ENCODE data around the gene TARBP2. TPM values are rescaled to one million over a fixed set of nuclear protein-coding genes. Genes with fewer than 3 reads are reported as not detected.

Gene TARBP2
- polyA plus RNA-seq, 1 of the 3 experiments (the other 2 are of a cell fraction) = 57.8 TPM

DNA sequence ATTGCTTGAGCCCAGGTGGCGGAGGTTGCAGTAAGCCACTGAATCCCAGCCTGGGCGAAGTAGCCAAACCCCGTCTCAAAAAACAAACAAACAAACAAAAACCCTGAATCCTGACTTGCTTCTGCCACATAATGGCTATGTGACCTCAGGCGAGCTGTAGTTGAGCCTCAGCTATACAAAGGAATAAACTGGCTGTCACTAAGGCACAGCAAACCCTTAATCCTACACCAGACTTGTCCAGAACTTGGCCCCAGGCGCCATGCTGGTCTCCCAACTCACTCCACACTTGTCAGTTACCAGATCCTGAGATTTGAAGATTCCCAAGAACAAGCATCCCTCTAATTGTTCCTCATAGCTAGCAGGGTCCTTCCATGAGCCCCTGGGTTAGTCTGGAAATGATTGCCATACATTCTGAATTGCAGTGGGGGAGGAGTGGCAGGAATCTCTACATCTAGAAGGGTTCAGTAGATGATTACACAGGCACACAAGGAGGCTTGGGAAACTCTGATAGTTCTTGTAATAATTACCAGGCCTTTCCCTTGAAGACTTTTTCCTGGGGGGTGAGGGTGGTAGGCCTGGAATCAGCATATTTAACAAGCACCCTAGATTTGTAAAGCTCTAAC is 11.7 kb upstream of the TARBP2 start:
- TF ChIP-seq, protein P1, sequence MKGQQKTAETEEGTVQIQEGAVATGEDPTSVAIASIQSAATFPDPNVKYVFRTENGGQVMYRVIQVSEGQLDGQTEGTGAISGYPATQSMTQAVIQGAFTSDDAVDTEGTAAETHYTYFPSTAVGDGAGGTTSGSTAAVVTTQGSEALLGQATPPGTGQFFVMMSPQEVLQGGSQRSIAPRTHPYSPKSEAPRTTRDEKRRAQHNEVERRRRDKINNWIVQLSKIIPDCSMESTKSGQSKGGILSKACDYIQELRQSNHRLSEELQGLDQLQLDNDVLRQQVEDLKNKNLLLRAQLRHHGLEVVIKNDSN (IDR thresholded peaks at IDR 0.05; ENCODE audit: borderline replicate concordance, low read depth) = no peak
- TF ChIP-seq TEAD4 (IDR thresholded peaks at IDR 0.05; ENCODE audit: borderline replicate concordance, insufficient read depth) = no peak
- TF ChIP-seq YY1 (IDR thresholded peaks at IDR 0.05; ENCODE audit: low read depth) = no peak
- TF ChIP-seq EP300 (IDR thresholded peaks at IDR 0.05; ENCODE audit: borderline replicate concordance in 1 of 2, low read depth in 1 of 2, low read length in 1 of 2) = no peak
- no peak for TF ChIP-seq FOSL2 (IDR thresholded peaks at IDR 0.05; ENCODE audit: borderline replicate concordance, low read depth)
- TF ChIP-seq NRF1 (IDR thresholded peaks at IDR 0.05; ENCODE audit: low read depth, low read length) = no peak
- Histone ChIP-seq H3K9ac (no peak overlapping the region), H3K79me2 (ENCODE audit: insufficient read depth) (peaks cover 48% of the 10 kb centered on the region; the same call in 1 of the 2 replicates), H3K27ac (ENCODE audit: low read depth in 2 of 2, low read length in 1 of 2) (no peak overlapping the region), H4K20me1 (ENCODE audit: insufficient read depth) (no peaks in the 10 kb centered on the region), H3K9me2 (no peaks in the 10 kb centered on the region), H3K27me3 (ENCODE audit: insufficient read depth) (no peaks in the 10 kb centered on the region), H3K4me3 (ENCODE audit: low read depth in 2 of 2, low read length in 1 of 2) (no peak overlapping the region), H3K4me2 (no peak overlapping the region), H3F3A (replicated peaks; ENCODE audit: insufficient read depth) (peaks cover 29% of the 10 kb centered on the region), H2AFZ (ENCODE audit: low read depth) (no peak overlapping the region), H3K36me3 (replicated peaks in 1 of 2; ENCODE audit: control insufficient read depth in 1 of 2, insufficient read depth in 2 of 2, low read length in 1 of 2) (peaks cover 16 to 20% of the 10 kb centered on the region in 2 experiments), H3K4me1 (ENCODE audit: control insufficient read depth in 1 of 2, insufficient read depth in 2 of 2, low read depth in 1 of 2, low read length in 1 of 2) (peaks cover 5 to 17% of the 10 kb centered on the region in 2 experiments; a peak in 3 of 4 replicates), H3K9me3 (no peaks in the 10 kb centered on the region)
- 91% methylated on average over 5 of the region's 5 CpGs for WGBS (ENCODE audit: low lambda C conversion rate)
- ChIA-PET CTCF (interaction anchor here (1.2 to 1.9 kb wide), 5 partner anchors 11 to 54 kb away, joined by 3 to 6 read pairs (median 4); no protein-coding TSS in a partner anchor), POLR2A (interaction anchor here (2.9 kb wide), 1 partner anchor 12 kb away, joined by 12 read pairs; the partner anchor contains the start of gene TARBP2)
- no peak for DNase-seq

DNA sequence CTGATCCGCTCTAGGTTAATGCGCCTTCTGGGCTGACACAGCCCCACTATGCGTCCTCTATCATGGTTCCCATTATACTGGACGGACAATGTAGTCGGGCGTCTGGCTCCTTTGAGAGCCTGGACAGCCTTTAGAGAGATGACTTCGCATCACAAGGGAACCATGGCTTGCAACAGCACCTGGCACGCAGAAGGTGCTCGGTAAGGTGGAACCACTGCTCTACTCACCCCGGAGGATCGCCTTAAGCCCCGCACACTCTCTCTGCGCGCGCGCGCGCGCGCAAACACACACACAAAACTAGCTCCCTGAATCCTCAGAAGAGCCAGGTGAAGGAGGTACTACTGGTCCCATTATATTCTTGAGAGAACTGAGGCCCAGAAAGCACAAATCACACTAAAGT is 8.9 kb upstream of the TARBP2 start:
- ChIA-PET CTCF (interaction anchor here (0.9 to 2.4 kb wide), 8 partner anchors 10 to 192 kb away, joined by 3 to 14 read pairs (median 4); partner anchors contain the start of genes AAAS and MYG1), POLR2A (interaction anchor here (0.5 to 4.5 kb wide), 5 partner anchors 9 to 113 kb away, joined by 3 to 28 read pairs (median 4); partner anchors contain the start of gene TARBP2)
- Histone ChIP-seq H3K9ac (peak overlapping the region; percentile 63; the same call in 1 of the 2 replicates), H4K20me1 (ENCODE audit: insufficient read depth) (no peaks in the 10 kb centered on the region), H2AFZ (ENCODE audit: low read depth) (no peak overlapping the region), H3K4me1 (ENCODE audit: control insufficient read depth in 1 of 2, insufficient read depth in 2 of 2, low read depth in 1 of 2, low read length in 1 of 2) (peaks cover 20 to 28% of the 10 kb centered on the region in 2 experiments), H3K9me3 (no peaks in the 10 kb centered on the region), H3K27ac (ENCODE audit: low read depth in 2 of 2, low read length in 1 of 2) (peak overlapping the region; percentile 63 to 90), H3K27me3 (ENCODE audit: insufficient read depth) (no peaks in the 10 kb centered on the region), H3K79me2 (ENCODE audit: insufficient read depth) (peaks cover 58% of the 10 kb centered on the region), H3K4me2 (peak overlapping the region; percentile 80), H3K9me2 (no peaks in the 10 kb centered on the region), H3K4me3 (ENCODE audit: low read depth in 2 of 2, low read length in 1 of 2) (peak overlapping the region; percentile 47 to 57; a peak in 3 of 4 replicates), H3F3A (replicated peaks; ENCODE audit: insufficient read depth) (peaks cover 33% of the 10 kb centered on the region), H3K36me3 (replicated peaks in 1 of 2; ENCODE audit: control insufficient read depth in 1 of 2, insufficient read depth in 2 of 2, low read length in 1 of 2) (peaks cover 1 to 13% of the 10 kb centered on the region in 2 experiments)
- DNase-seq = no peak
- TF ChIP-seq, protein P2, sequence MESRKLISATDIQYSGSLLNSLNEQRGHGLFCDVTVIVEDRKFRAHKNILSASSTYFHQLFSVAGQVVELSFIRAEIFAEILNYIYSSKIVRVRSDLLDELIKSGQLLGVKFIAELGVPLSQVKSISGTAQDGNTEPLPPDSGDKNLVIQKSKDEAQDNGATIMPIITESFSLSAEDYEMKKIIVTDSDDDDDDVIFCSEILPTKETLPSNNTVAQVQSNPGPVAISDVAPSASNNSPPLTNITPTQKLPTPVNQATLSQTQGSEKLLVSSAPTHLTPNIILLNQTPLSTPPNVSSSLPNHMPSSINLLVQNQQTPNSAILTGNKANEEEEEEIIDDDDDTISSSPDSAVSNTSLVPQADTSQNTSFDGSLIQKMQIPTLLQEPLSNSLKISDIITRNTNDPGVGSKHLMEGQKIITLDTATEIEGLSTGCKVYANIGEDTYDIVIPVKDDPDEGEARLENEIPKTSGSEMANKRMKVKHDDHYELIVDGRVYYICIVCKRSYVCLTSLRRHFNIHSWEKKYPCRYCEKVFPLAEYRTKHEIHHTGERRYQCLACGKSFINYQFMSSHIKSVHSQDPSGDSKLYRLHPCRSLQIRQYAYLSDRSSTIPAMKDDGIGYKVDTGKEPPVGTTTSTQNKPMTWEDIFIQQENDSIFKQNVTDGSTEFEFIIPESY (IDR thresholded peaks at IDR 0.05; ENCODE audit: borderline replicate concordance, low read depth) = no peak
- no peak for TF ChIP-seq JUND (IDR thresholded peaks at IDR 0.05)
- no peak for TF ChIP-seq RFX5 (IDR thresholded peaks at IDR 0.05; ENCODE audit: low read length)
- 84% methylated on average over 20 of the region's 20 CpGs for WGBS (ENCODE audit: low lambda C conversion rate)

All from SK-N-SH (cell line).